GM12891 (cell line): ENCODE data around the gene CFAP410.
"Not testable (repeated sequence)": the region's sequence is repeated elsewhere in the genome, so short reads cannot be mapped to it uniquely, and the experiment has no call there.

Experiments used
- PAX5 ChIP-seq: IDR thresholded peaks from 2 replicates; pipeline ENCODE4 v1.6.1; 2011; ENCODE audit warnings: low read length, moderate library complexity, mild to moderate bottlenecking; ENCODE audit not compliant: insufficient read depth, severe bottlenecking
- POLR2AphosphoS5 ChIP-seq: IDR thresholded peaks from 2 replicates; pipeline ENCODE4 v1.6.1; 2011; ENCODE audit warnings: low read depth, low read length, control low read depth

- TF ChIP-seq POLR2AphosphoS5, PAX5: not testable (repeated sequence)
Measured at GRCh38 chr21:44361903-44362302, 22.7 kb upstream of the CFAP410 start.
